Epithelial cell of proximal tubule (primary cell): ENCODE results near the gene UBALD1. TPM values are rescaled to one million over a fixed set of nuclear protein-coding genes. Genes with fewer than 3 reads are reported as not detected.

ENCODE experiments used
- DNase-seq: peaks from one replicate; pipeline ENCODE4 v3.0.0-alpha.2; 2011; ENCODE audit warnings: low read depth
- H3K4me3 ChIP-seq: 2 replicates; pipeline ENCODE4 v1.5.1; 2011; ENCODE audit warnings: low read depth, mild to moderate bottlenecking, low read length
- total RNA-seq: library from RNA; depleted of rRNA; stranded (reverse); fragments of >200 nt; gene quantifications from 2 replicates; pipeline ENCODE4 v1.2.3, GENCODE V29; 2015
- TF ChIP-seq, protein P1 (sequence below): conservative IDR thresholded peaks from 2 replicates; pipeline ENCODE4 v1.5.1; 2012; ENCODE audit warnings: low read depth, mild to moderate bottlenecking, low read length

Gene UBALD1
- total RNA-seq, 1 donor from 2014 or later, result 9.2 TPM

DNA sequence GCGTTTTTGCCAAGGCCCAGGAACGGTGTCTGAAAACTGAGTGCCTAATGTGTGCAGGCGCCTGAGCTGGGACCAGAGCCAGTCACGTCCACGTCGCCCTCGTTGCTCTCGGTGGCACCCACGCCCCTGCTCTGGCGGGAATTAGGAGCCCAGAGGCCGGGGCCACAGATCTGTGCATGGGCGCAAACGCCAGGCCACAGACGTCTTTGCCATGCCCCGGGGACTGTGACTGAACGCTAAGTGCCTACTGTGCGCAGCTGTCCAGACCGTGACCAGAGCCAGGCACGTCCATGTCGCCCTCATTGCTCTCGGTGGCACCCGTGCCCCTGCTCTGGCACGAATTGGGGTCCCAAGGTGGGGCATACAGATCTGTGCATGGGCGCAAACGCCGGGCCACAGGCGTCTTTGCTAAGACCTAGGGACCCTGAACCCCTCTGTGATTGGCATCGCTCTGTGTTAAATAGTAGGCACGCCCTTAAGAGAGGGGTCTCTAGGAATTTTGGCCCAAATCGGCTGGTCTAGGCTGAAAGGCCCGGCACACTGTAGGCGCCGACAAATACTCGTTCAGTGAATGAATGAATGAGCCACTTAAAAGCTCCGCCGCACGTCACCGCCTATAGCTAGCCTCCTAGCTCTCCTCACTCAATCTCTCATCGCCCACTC lies 827 bp upstream of the UBALD1 start:
- TF ChIP-seq, protein P1, sequence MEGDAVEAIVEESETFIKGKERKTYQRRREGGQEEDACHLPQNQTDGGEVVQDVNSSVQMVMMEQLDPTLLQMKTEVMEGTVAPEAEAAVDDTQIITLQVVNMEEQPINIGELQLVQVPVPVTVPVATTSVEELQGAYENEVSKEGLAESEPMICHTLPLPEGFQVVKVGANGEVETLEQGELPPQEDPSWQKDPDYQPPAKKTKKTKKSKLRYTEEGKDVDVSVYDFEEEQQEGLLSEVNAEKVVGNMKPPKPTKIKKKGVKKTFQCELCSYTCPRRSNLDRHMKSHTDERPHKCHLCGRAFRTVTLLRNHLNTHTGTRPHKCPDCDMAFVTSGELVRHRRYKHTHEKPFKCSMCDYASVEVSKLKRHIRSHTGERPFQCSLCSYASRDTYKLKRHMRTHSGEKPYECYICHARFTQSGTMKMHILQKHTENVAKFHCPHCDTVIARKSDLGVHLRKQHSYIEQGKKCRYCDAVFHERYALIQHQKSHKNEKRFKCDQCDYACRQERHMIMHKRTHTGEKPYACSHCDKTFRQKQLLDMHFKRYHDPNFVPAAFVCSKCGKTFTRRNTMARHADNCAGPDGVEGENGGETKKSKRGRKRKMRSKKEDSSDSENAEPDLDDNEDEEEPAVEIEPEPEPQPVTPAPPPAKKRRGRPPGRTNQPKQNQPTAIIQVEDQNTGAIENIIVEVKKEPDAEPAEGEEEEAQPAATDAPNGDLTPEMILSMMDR, result no peak
- H3K4me3 ChIP-seq, result peak overlapping the region; percentile 79
- no peak for DNase-seq

DNA sequence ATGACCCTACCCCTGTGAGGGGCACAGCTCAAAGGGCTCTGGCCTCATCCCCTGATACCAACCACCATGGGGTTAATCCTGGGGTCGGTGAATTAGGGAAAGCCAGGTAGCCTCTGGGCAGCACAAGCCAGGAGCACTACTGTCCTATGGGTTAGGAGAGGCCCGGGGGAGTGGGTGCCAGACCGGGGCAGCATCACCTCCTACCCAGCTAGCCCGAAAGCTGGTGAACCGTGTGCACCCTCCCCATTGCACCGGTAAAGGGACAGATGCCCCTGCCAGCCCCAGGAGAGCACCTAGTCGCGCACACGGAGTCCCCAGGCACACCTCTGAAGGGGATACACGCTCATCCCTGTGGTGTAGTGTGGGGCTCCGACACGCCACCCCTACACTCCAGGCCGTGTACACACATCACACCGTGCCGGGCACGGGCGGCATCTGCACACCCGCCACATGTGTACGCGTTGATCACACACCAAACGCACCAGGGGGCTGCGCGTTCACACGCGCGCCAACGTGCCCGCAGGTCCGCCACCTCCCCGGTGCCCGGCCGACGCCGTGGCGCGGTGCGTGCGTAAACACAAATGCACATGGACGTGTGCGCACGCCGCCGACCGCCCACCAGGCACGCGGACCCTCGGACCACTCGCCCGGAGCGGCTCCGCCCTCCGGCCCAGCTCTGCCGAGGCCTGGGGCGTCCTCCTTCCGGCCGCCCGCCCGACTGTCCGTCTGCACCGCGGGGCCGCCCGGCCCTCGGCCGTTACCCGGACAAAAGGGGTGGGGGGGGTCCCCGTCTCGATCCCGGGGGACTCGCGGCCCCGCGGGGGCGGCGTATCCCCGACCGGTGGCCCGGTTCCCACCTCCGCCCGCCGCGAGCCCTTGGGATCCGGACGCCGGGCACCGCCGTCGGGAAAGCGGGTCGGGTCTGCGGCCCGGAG lies 785 bp downstream of the UBALD1 start:
- TF ChIP-seq, protein P1, result no peak
- H3K4me3 ChIP-seq, result peak overlapping the region; percentile 79
- no peak for DNase-seq

- no peak for DNase-seq
- TF ChIP-seq, protein P1, result no peak
- H3K4me3 ChIP-seq, result peak overlapping the region; percentile 79
Measured at GRCh38 chr16:4612977-4613635, 1.6 kb downstream of the UBALD1 start.

- no peak overlapping the region for H3K4me3 ChIP-seq
- no peak for DNase-seq
- TF ChIP-seq, protein P1, result peak; percentile 22
Measured at GRCh38 chr16:4612474-4612931, 2.2 kb downstream of the UBALD1 start.

DNA sequence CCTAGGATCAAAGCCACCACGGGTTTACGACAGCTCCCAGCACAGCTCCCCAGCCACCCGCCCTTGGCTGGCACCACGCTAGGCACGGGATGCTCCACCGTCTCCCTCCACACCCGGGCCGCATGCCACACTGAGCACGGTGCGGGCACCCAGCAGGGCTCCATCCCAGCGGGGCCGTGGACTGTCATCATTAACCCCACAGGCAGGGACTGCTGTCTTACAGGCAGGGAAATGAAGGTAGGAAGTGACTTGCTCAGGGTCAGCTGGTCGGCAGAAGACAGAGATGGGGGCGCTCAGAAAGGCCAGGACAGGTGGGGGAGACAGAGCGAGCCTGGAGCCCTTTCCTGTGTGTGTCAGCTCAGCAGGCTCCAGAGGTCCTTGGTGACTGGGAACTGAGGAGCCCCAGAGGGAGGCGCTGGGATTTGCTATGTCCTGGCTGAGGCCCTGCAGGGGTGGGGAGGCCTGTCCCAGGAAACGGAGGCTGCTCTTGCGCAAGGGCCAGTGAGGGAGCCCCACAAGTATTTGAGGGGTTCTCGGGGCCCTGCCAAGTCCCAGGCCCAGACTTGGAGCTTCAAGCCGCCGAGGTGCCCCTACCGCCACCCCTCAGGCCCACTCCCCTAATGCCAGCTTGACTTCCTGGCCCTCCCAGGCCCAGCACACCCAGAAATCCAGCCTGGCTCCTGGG lies 3.2 kb downstream of the UBALD1 start:
- TF ChIP-seq, protein P1, result no peak
- H3K4me3 ChIP-seq, result no peak overlapping the region
- DNase-seq, result no peak
